ENCODE results near the gene EFL1.

The EFL1 gene

DNA sequence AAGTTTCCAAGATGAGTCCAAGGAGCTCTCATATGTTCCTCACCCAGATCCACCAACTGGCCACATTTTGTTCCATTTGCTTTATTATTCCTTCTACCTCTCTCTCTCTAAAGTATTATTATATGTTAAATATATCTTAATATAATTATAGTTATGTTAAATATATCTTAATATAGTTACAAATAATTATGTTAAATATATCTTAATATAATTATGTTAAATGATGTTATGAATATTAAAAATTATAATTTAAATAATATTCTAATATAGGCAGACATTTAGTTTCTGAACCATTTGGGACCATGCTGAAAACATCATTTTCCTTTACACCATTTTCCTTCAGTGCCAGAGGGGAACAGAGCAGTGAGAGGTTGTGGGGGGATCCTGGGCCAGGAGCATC, 166.7 kb downstream of the EFL1 start:
- TF ChIP-seq, protein P1, sequence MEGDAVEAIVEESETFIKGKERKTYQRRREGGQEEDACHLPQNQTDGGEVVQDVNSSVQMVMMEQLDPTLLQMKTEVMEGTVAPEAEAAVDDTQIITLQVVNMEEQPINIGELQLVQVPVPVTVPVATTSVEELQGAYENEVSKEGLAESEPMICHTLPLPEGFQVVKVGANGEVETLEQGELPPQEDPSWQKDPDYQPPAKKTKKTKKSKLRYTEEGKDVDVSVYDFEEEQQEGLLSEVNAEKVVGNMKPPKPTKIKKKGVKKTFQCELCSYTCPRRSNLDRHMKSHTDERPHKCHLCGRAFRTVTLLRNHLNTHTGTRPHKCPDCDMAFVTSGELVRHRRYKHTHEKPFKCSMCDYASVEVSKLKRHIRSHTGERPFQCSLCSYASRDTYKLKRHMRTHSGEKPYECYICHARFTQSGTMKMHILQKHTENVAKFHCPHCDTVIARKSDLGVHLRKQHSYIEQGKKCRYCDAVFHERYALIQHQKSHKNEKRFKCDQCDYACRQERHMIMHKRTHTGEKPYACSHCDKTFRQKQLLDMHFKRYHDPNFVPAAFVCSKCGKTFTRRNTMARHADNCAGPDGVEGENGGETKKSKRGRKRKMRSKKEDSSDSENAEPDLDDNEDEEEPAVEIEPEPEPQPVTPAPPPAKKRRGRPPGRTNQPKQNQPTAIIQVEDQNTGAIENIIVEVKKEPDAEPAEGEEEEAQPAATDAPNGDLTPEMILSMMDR (IDR thresholded peaks at IDR 0.05; ENCODE audit: low read length, missing control alignments): no peak
- no peak for DNase-seq (ENCODE audit: low read depth)
- H3K4me3 ChIP-seq (replicated peaks; ENCODE audit: low read depth, low read length): no peak overlapping the region

DNA sequence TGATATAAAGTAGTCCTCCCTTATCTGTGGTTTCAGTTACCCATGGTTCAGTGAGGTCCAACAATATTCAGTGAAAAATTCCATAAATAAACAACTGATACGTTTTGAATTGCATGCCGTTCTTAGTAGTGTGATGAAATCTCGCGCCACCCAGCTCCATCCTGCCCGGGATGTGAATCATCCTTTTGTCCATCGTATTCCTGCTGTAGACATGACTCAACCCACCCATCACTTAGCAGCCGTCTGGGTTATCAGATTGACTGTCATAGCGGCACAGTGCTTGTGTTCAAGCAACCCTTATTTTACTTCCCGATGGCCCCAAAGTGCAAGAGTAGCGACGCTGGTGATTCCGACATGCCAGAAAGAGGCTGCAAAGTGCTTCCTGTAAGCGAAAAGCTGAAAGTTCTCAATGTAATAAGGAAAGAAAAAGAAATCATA, 168.7 kb downstream of the EFL1 start:
- TF ChIP-seq, protein P1 (IDR thresholded peaks at IDR 0.05; ENCODE audit: low read length, missing control alignments): no peak
- peak overlapping the region; percentile 25 for H3K4me3 ChIP-seq (replicated peaks; ENCODE audit: low read depth, low read length)
- peak; percentile 94 for DNase-seq (ENCODE audit: low read depth)

DNA sequence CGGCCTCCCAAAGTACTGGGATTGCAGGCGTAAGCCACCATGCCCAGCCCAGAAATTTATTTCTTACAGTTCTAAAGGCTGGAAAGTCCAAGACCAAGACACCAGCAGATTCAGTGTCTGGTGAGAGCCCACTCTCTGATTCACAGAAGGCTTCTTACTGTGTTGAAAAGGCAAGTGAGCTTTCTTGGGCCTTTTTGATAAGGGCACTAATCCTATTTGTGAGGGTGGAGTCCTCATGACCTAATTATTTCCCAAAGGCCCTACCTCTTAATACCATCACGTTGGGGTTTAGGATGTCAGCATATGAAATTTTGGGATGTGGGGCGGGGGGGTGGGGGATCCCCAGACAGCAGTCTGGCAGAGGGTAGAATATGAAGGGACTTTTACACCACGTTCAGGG, 169.2 kb downstream of the EFL1 start:
- no peak for DNase-seq (ENCODE audit: low read depth)
- no peak overlapping the region for H3K4me3 ChIP-seq (replicated peaks; ENCODE audit: low read depth, low read length)
- TF ChIP-seq, protein P1 (IDR thresholded peaks at IDR 0.05; ENCODE audit: low read length, missing control alignments): no peak

DNA sequence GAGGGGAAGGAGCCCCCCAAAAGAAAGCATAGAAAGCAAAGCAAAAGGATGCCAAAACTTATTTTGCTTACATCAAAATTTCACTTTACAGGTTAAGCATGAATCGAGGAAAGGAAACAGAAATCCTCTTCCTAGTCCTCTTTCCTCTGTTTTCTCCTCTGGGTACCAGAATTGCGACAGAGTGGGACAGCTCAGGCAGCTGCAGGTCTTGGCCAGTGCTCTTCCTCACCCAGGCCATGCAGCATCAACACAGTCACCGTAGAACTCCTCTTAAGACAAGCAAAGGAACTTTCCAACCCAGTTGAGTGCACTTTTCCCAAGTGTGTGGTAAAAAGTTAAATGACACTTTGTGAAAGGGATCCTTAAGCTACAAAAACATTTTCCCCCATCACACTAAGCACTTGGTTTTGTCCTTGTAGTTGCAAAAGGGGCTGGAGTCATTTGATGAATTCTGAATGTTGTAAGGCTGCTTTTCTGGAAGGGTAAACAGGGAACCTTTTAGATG, 170.8 kb downstream of the EFL1 start:
- TF ChIP-seq, protein P1 (IDR thresholded peaks at IDR 0.05; ENCODE audit: low read length, missing control alignments): no peak

DNA sequence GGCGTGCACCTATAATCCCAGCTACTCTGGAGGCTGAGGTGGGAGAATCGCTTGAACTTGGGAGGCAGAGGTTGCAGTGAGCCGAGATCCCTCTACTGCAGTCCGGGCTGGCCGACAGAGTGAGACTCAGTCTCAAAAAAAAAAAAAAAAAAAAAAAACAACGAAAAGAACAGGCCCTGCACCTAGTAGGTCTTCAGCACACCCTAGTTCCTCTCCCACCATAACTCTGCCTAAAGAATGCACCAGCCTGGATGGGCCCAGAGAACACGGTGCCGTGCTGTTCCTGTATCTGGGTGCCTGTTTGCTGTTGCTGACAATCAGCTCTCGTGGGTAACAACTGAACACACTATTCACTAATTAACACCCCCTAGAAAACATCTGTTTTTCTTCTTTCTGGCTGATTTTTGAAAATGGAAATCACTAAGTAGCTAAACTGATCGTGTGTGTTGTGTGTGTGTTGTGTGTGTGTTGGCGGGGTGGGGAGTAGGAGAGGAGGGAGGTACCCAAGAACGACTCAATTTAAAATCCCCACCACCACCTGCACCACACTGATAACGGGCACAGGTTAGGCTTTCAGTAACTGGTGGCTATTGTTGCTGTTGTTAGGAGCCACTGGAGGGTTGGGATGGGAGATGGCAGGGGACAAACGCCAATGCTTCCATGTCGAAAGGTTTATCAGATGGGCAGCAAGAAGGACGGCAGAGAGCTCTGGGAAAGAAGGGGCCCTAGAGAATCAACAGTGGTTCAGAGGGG, 176.1 kb downstream of the EFL1 start:
- TF ChIP-seq, protein P1 (IDR thresholded peaks at IDR 0.05; ENCODE audit: low read length, missing control alignments): no peak
- no peak for DNase-seq (ENCODE audit: low read depth)
- no peak overlapping the region for H3K4me3 ChIP-seq (replicated peaks; ENCODE audit: low read depth, low read length)

More for the DNA sequence above, 170.8 kb downstream of the EFL1 start:
- no peak for DNase-seq (ENCODE audit: low read depth)
- no peak overlapping the region for H3K4me3 ChIP-seq (replicated peaks; ENCODE audit: low read depth, low read length)

DNA sequence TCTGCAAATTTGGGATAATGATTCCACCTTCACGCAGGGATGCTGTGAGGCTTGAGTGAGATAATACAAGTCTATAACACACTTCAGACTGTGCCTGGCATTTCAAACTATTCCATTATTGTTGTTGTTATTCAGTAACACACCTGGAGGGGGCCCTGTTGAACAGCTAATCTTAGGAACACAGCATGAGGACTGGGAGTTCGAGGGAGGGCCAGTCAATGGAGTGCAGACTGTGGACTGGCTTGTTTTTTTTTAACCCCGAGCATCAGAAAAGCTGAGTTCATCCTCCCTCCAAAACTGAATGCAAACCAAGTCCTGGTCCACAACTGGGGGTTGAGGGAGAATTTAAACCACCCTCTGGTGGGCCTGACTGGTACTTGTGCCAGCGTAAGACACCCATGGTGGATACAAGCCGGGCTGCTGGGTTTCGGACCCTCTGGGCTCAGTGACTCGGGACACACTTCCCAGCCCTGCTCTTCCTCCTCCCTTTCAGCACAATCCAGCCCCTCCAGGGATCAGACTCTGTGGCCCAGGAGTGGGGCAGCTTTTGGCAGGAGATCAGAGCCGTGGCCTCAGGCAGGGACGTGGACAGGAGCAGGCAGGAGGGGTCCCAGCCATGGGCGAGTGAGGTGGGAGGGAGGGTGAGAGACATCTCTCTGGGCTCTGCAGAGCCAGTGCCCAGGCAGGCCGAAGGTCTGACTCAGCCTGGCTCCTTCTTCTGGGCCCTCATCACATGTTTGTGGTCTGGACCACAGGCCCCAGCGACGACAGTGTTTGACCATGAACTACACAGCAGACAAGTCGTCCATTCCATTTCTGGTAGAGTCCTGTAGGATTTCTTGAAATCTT, 180.4 kb downstream of the EFL1 start:
- H3K4me3 ChIP-seq (replicated peaks; ENCODE audit: low read depth, low read length): no peak overlapping the region
- peak; percentile 71 for DNase-seq (ENCODE audit: low read depth)
- TF ChIP-seq, protein P1 (IDR thresholded peaks at IDR 0.05; ENCODE audit: low read length, missing control alignments): peak; percentile 15

All from fibroblast of pulmonary artery (primary cell).